Measurements from ENCODE around the gene RAB3D. TPM values are rescaled to one million over a fixed set of nuclear protein-coding genes. Genes with fewer than 3 reads are reported as not detected.

Gene RAB3D
- 10 to 100 TPM in 3 of 4 donors, 1 to 10 TPM in 1; 8.0 to 13.4 (median 11.5) TPM for total RNA-seq

GRCh38 chr19:11339254-11340098, at the start of gene RAB3D:
RAB3D (minus strand) TSS chr19:11339657; CDS start chr19:11337399, 2,258 bp downstream.
- TF ChIP-seq CTCF (IDR thresholded peaks at IDR 0.05; ENCODE audit: low read depth): no peak

GRCh38 chr19:11387162-11388034, 47.9 kb upstream of the RAB3D start:
- no peak for TF ChIP-seq CTCF (IDR thresholded peaks at IDR 0.05; ENCODE audit: low read depth)

- no peak for TF ChIP-seq CTCF (IDR thresholded peaks at IDR 0.05; ENCODE audit: low read depth)
Observed at GRCh38 chr19:11384778-11385129, 45.3 kb upstream of the RAB3D start.

- no peak for TF ChIP-seq CTCF (IDR thresholded peaks at IDR 0.05; ENCODE audit: low read depth)
Observed at GRCh38 chr19:11383706-11384048, 44.2 kb upstream of the RAB3D start.

- no peak for TF ChIP-seq CTCF (IDR thresholded peaks at IDR 0.05; ENCODE audit: low read depth)
Observed at GRCh38 chr19:11382898-11383705, 43.6 kb upstream of the RAB3D start.

- TF ChIP-seq CTCF (IDR thresholded peaks at IDR 0.05; ENCODE audit: low read depth): no peak
Observed at GRCh38 chr19:11380653-11381537, 41.4 kb upstream of the RAB3D start.
